KOPT-K1 (cell line): ENCODE results near the gene TAS1R1.
"Not testable (repeated sequence)": the region's sequence is repeated elsewhere in the genome, so short reads cannot be mapped to it uniquely, and the experiment has no call there.

Experiments used
- H3K27ac ChIP-seq: fragments of 200-600 bp; sonication (generic); 2 replicates; pipeline ENCODE4 v1.5.1; 2016; ENCODE audit warnings: antibody characterized with exemption, mild to moderate bottlenecking, low read depth, low read length; ENCODE audit not compliant: poor library complexity, severe bottlenecking
- H3K36me3 ChIP-seq: fragments of 200-600 bp; sonication (generic); 2 replicates; pipeline ENCODE4 v1.5.1; 2017; ENCODE audit warnings: antibody characterized with exemption, mild to moderate bottlenecking, low read length, moderate library complexity; ENCODE audit not compliant: insufficient read depth
- H3K9me3 ChIP-seq: fragments of 200-600 bp; sonication (generic); 2 replicates; pipeline ENCODE4 v1.5.1; 2017; ENCODE audit warnings: antibody characterized with exemption, low read length, mild to moderate bottlenecking; ENCODE audit not compliant: insufficient read depth, poor library complexity, severe bottlenecking

The TAS1R1 gene

GRCh38 chr1:6538956-6539355 is 16.2 kb upstream of the TAS1R1 start:
- Histone ChIP-seq H3K9me3 (no peaks in the 10 kb centered on the region), H3K27ac (no peak overlapping the region), H3K36me3 (peaks cover 78% of the 10 kb centered on the region)

- Histone ChIP-seq H3K27ac (no peak overlapping the region), H3K36me3 (peaks cover 92% of the 10 kb centered on the region), H3K9me3 (no peaks in the 10 kb centered on the region)
Measured at GRCh38 chr1:6544831-6545230, 10.3 kb upstream of the TAS1R1 start.

GRCh38 chr1:6545276-6546112 is 9.6 kb upstream of the TAS1R1 start:
- no peak overlapping the region for H3K27ac ChIP-seq
- H3K9me3 ChIP-seq, result no peaks in the 10 kb centered on the region
- H3K36me3 ChIP-seq, result peaks cover 95% of the 10 kb centered on the region

- Histone ChIP-seq H3K27ac (no peak overlapping the region), H3K36me3 (peaks cover 95% of the 10 kb centered on the region), H3K9me3 (no peaks in the 10 kb centered on the region)
Measured at GRCh38 chr1:6546326-6546725, 8.8 kb upstream of the TAS1R1 start.

GRCh38 chr1:6547301-6547700 is 7.8 kb upstream of the TAS1R1 start:
- peaks cover 88% of the 10 kb centered on the region for H3K36me3 ChIP-seq

GRCh38 chr1:6554031-6554906 is 838 bp upstream of the TAS1R1 start, which contains the start of gene NOL9:
NOL9 (minus strand) TSS chr1:6554513; CDS start chr1:6554502, 11 bp downstream.
- H3K36me3 ChIP-seq, result peaks cover 20% of the 10 kb centered on the region
- no peaks in the 10 kb centered on the region for H3K9me3 ChIP-seq
- H3K27ac ChIP-seq, result peak within 1 kb of the TSS; percentile 72

More at GRCh38 chr1:6547301-6547700, 7.8 kb upstream of the TAS1R1 start:
- no peaks in the 10 kb centered on the region for H3K9me3 ChIP-seq
- H3K27ac ChIP-seq, result no peak overlapping the region

- Histone ChIP-seq H3K9me3 (peaks cover 11% of the 10 kb centered on the region), H3K27ac (no peak overlapping the region), H3K36me3 (no peaks in the 10 kb centered on the region)
Measured at GRCh38 chr1:6557597-6557996, 2.5 kb downstream of the TAS1R1 start.

- H3K36me3 ChIP-seq, H3K27ac ChIP-seq: not testable (repeated sequence)
- H3K9me3 ChIP-seq, result peaks cover 11% of the 10 kb centered on the region
Measured at GRCh38 chr1:6559161-6559560, 4.1 kb downstream of the TAS1R1 start.

- Histone ChIP-seq H3K9me3 (peaks cover 11% of the 10 kb centered on the region), H3K27ac (no peak overlapping the region), H3K36me3 (no peaks in the 10 kb centered on the region)
Measured at GRCh38 chr1:6560267-6560666, 5.2 kb downstream of the TAS1R1 start.

- Histone ChIP-seq H3K36me3 (no peaks in the 10 kb centered on the region), H3K27ac (no peak overlapping the region), H3K9me3 (no peaks in the 10 kb centered on the region)
Measured at GRCh38 chr1:6569033-6569432, 13.9 kb downstream of the TAS1R1 start.

GRCh38 chr1:6570100-6570499 is 15.0 kb downstream of the TAS1R1 start:
- no peak overlapping the region for H3K27ac ChIP-seq
- no peaks in the 10 kb centered on the region for H3K9me3 ChIP-seq
- H3K36me3 ChIP-seq, result no peaks in the 10 kb centered on the region

GRCh38 chr1:6570987-6571386 is 15.9 kb downstream of the TAS1R1 start:
- H3K36me3 ChIP-seq, result no peaks in the 10 kb centered on the region
- no peak overlapping the region for H3K27ac ChIP-seq
- no peaks in the 10 kb centered on the region for H3K9me3 ChIP-seq

- H3K36me3 ChIP-seq, result no peaks in the 10 kb centered on the region
Measured at GRCh38 chr1:6572653-6573383, 17.7 kb downstream of the TAS1R1 start.

GRCh38 chr1:6574025-6574620 is 19.0 kb downstream of the TAS1R1 start:
- no peaks in the 10 kb centered on the region for H3K36me3 ChIP-seq
- H3K27ac ChIP-seq, result no peak overlapping the region
- H3K9me3 ChIP-seq, result no peaks in the 10 kb centered on the region

More at GRCh38 chr1:6572653-6573383, 17.7 kb downstream of the TAS1R1 start:
- no peak overlapping the region for H3K27ac ChIP-seq
- no peaks in the 10 kb centered on the region for H3K9me3 ChIP-seq
